Measurements from ENCODE around the gene GSTP1.
"Not testable (repeated sequence)": the region's sequence is repeated elsewhere in the genome, so short reads cannot be mapped to it uniquely, and the experiment has no call there.

Gene GSTP1

GRCh38 chr11:67563705-67564114 lies 19.9 kb upstream of the GSTP1 start:
- DNase-seq, result not testable (repeated sequence)

- DNase-seq, result no peak
Observed at GRCh38 chr11:67564230-67564629, 19.4 kb upstream of the GSTP1 start.

GRCh38 chr11:67571443-67571842 lies 12.2 kb upstream of the GSTP1 start:
- DNase-seq, result no peak

GRCh38 chr11:67572305-67572704 lies 11.3 kb upstream of the GSTP1 start:
- DNase-seq, result no peak

- DNase-seq, result peak in 25 of 58 donors; percentile 3 to 61 (median 20)
Observed at GRCh38 chr11:67572747-67573419, 10.7 kb upstream of the GSTP1 start.

- no peak for DNase-seq
Observed at GRCh38 chr11:67574938-67575337, 8.7 kb upstream of the GSTP1 start.

GRCh38 chr11:67576735-67577475 lies 6.7 kb upstream of the GSTP1 start:
- no peak for DNase-seq

GRCh38 chr11:67577951-67578350 lies 5.7 kb upstream of the GSTP1 start:
- no peak for DNase-seq

- DNase-seq, result no peak
Observed at GRCh38 chr11:67581469-67581868, 2.1 kb upstream of the GSTP1 start.

- no peak for DNase-seq
Observed at GRCh38 chr11:67582011-67582410, 1.6 kb upstream of the GSTP1 start.

- peak in 38 of 58 donors; percentile 23 to 64 (median 40) for DNase-seq
Observed at GRCh38 chr11:67584205-67584880, 731 bp downstream of the GSTP1 start.

GRCh38 chr11:67584881-67585873 lies 1.6 kb downstream of the GSTP1 start:
- DNase-seq, result no peak

GRCh38 chr11:67585911-67586310 lies 2.3 kb downstream of the GSTP1 start:
- no peak for DNase-seq

GRCh38 chr11:67586568-67587250 lies 3.1 kb downstream of the GSTP1 start:
- DNase-seq, result no peak

- no peak for DNase-seq
Observed at GRCh38 chr11:67588136-67588503, 4.5 kb downstream of the GSTP1 start.

- DNase-seq, result not testable (repeated sequence)
Observed at GRCh38 chr11:67588899-67589415, 5.3 kb downstream of the GSTP1 start.

- no peak for DNase-seq
Observed at GRCh38 chr11:67592880-67593564, 9.4 kb downstream of the GSTP1 start.

GRCh38 chr11:67593565-67593905 lies 9.9 kb downstream of the GSTP1 start:
- no peak for DNase-seq

- DNase-seq, result no peak
Observed at GRCh38 chr11:67594480-67594879, 10.9 kb downstream of the GSTP1 start.

Data from anterior cingulate cortex (tissue), 58 donors.